Measurements from ENCODE around the gene CFD. TPM values are rescaled to one million over a fixed set of nuclear protein-coding genes. Genes with fewer than 3 reads are reported as not detected.

The CFD gene
- total and polyA plus RNA-seq, 10 of the 15 experiments (the other 5 are each of a cell fraction or from before 2014, with no cell fraction given) = 0.05 to 1.1 (median 0.38) TPM; not detected in 4

- Histone ChIP-seq H3K4me1 (ENCODE audit: control insufficient read depth, insufficient read depth, low read length) (no peaks in the 10 kb centered on the region), H3K4me2 (ENCODE audit: control insufficient read depth, insufficient read depth) (no peak overlapping the region), H3K9ac (ENCODE audit: control insufficient read depth, insufficient read depth, low read length) (no peak overlapping the region), H3K79me2 (ENCODE audit: control insufficient read depth, insufficient read depth, low read length) (no peaks in the 10 kb centered on the region), H3K4me3 (no peak overlapping the region), H3K27ac (ENCODE audit: control insufficient read depth, insufficient read depth) (no peak overlapping the region), H4K20me1 (ENCODE audit: control insufficient read depth, insufficient read depth) (no peaks in the 10 kb centered on the region), H3K27me3 (replicated peaks in 1 of 2; ENCODE audit: control insufficient read depth in 2 of 2, insufficient read depth in 2 of 2, low read length in 1 of 2) (no peaks in the 10 kb centered on the region), H3K9me3 (replicated peaks; ENCODE audit: control insufficient read depth, insufficient read depth, low read length) (no peaks in the 10 kb centered on the region), H2AFZ (ENCODE audit: control insufficient read depth, low read depth, low read length) (no peak overlapping the region), H3K36me3 (ENCODE audit: control insufficient read depth in 2 of 2, insufficient read depth in 2 of 2, low read length in 1 of 2) (no peaks in the 10 kb centered on the region)
- 42% methylated on average over 12 of the region's 13 CpGs for WGBS (ENCODE audit: insufficient coverage, insufficient replicate concordance, low lambda C conversion rate, missing lambda C conversion rate)
- ATAC-seq (no peak), DNase-seq (ENCODE audit: low read depth, low spot score) (no peak), FAIRE-seq (no peak)
- no TSS peak for BruUV-seq (replicated peaks)
- POLR2A ChIA-PET = interaction anchor here (1.1 kb wide), 1 partner anchor 43 kb away, joined by 3 read pairs; the partner anchor contains the start of gene RNU6-9
- RAD21 ChIA-PET (ENCODE audit: unreplicated experiment) = no interaction called here
- SMC1A ChIA-PET (ENCODE audit: uncharacterized antibody, unreplicated experiment) = no interaction called here
- intact Hi-C loops (cut with micrococcal nuclease; ENCODE audit: unreplicated experiment) = no loop called here
- no peak for TF ChIP-seq BCL11A (IDR thresholded peaks at IDR 0.05; ENCODE audit: low read depth, low read length)
- no peak for TF ChIP-seq NFYB (IDR thresholded peaks at IDR 0.05; ENCODE audit: insufficient read depth, low read depth, low read length)
- TF ChIP-seq GABPA (IDR thresholded peaks at IDR 0.05; ENCODE audit: low read depth) = no peak
- TF ChIP-seq NFIC (IDR thresholded peaks at IDR 0.05; ENCODE audit: low read depth, low read length) = no peak
- TF ChIP-seq SKIL (IDR thresholded peaks at IDR 0.05; ENCODE audit: low read depth, poor library complexity, severe bottlenecking) = no peak
- no peak for TF ChIP-seq USF1 (IDR thresholded peaks at IDR 0.05; ENCODE audit: borderline replicate concordance, extremely low read length, insufficient read depth, low read depth, low read length)
- TF ChIP-seq ATF3 (IDR thresholded peaks at IDR 0.05; ENCODE audit: borderline replicate concordance, extremely low read depth, low read depth, low read length) = no peak
- no peak for TF ChIP-seq TCF7 (IDR thresholded peaks at IDR 0.05; ENCODE audit: borderline replicate concordance)
- TF ChIP-seq KLF5 (IDR thresholded peaks at IDR 0.05; ENCODE audit: partially characterized antibody) = no peak
- no peak for TF ChIP-seq ZBTB4 (CRISPR knock-in tag; IDR thresholded peaks at IDR 0.05)
- TF ChIP-seq RFX5 (IDR thresholded peaks at IDR 0.05; ENCODE audit: low read depth, low read length) = no peak
- TF ChIP-seq SUPT20H (IDR thresholded peaks at IDR 0.05; ENCODE audit: borderline replicate concordance, control insufficient read depth, low read depth, low read length) = no peak
- TF ChIP-seq EZH2 (IDR thresholded peaks at IDR 0.05; ENCODE audit: borderline replicate concordance, control insufficient read depth, low read depth, low read length) = no peak
- TF ChIP-seq HCFC1 (IDR thresholded peaks at IDR 0.05; ENCODE audit: low read length) = no peak
- TF ChIP-seq PML (IDR thresholded peaks at IDR 0.05; ENCODE audit: low read length) = no peak
- no peak for TF ChIP-seq PBX3 (IDR thresholded peaks at IDR 0.05; ENCODE audit: insufficient replicate concordance, low read depth, low read length)
- in situ Hi-C loops (cut with MboI) = no loop called here
- CTCF ChIA-PET = interaction anchor here (0.9 kb wide), 1 partner anchor 12 kb away, joined by 4 read pairs; no protein-coding TSS in a partner anchor
Observed at GRCh38 chr19:850979-851335, 8.5 kb upstream of the CFD start.
